ENCODE data around the gene FRMD5.

The FRMD5 gene

GRCh38 chr15:43969802-43970375 lies 225.2 kb downstream of the FRMD5 start:
- in situ Hi-C loops (cut with MboI; ENCODE audit: low sequenced_read_pairs, unreplicated experiment) = no loop called here
- no peak for DNase-seq (ENCODE audit: low spot score)
- TF ChIP-seq CTCF (IDR thresholded peaks at IDR 0.05; ENCODE audit: borderline replicate concordance, control extremely low read depth, extremely low read depth, insufficient read depth, missing control alignments) = no peak

- TF ChIP-seq CTCF (IDR thresholded peaks at IDR 0.05; ENCODE audit: borderline replicate concordance, control extremely low read depth, extremely low read depth, insufficient read depth, missing control alignments) = no peak
- in situ Hi-C loops (cut with MboI; ENCODE audit: low sequenced_read_pairs, unreplicated experiment) = no loop called here
- DNase-seq (ENCODE audit: low spot score) = no peak
Observed at GRCh38 chr15:43968551-43968950, 226.5 kb downstream of the FRMD5 start.

GRCh38 chr15:43966646-43967045 lies 228.4 kb downstream of the FRMD5 start:
- TF ChIP-seq CTCF (IDR thresholded peaks at IDR 0.05; ENCODE audit: borderline replicate concordance, control extremely low read depth, extremely low read depth, insufficient read depth, missing control alignments) = no peak
- in situ Hi-C loops (cut with MboI; ENCODE audit: low sequenced_read_pairs, unreplicated experiment) = no loop called here
- no peak for DNase-seq (ENCODE audit: low spot score)

- in situ Hi-C loops (cut with MboI; ENCODE audit: low sequenced_read_pairs, unreplicated experiment) = no loop called here
- no peak for TF ChIP-seq CTCF (IDR thresholded peaks at IDR 0.05; ENCODE audit: borderline replicate concordance, control extremely low read depth, extremely low read depth, insufficient read depth, missing control alignments)
- DNase-seq (ENCODE audit: low spot score) = no peak
Observed at GRCh38 chr15:43958861-43959330, 236.2 kb downstream of the FRMD5 start.

GRCh38 chr15:43957724-43958123 lies 237.3 kb downstream of the FRMD5 start:
- DNase-seq (ENCODE audit: low spot score) = no peak
- TF ChIP-seq CTCF (IDR thresholded peaks at IDR 0.05; ENCODE audit: borderline replicate concordance, control extremely low read depth, extremely low read depth, insufficient read depth, missing control alignments) = no peak
- in situ Hi-C loops (cut with MboI; ENCODE audit: low sequenced_read_pairs, unreplicated experiment) = no loop called here

GRCh38 chr15:43955140-43955539 lies 239.9 kb downstream of the FRMD5 start:
- in situ Hi-C loops (cut with MboI; ENCODE audit: low sequenced_read_pairs, unreplicated experiment) = no loop called here
- no peak for TF ChIP-seq CTCF (IDR thresholded peaks at IDR 0.05; ENCODE audit: borderline replicate concordance, control extremely low read depth, extremely low read depth, insufficient read depth, missing control alignments)
- no peak for DNase-seq (ENCODE audit: low spot score)

All from GM13976 (cell line).